Vagina (tissue), 2 donors: ENCODE measurements around the gene NRXN3. TPM values are rescaled to one million over a fixed set of nuclear protein-coding genes. Genes with fewer than 3 reads are reported as not detected.

Source experiments
- DNase-seq, 2 donors: peaks; one replicate each; pipeline ENCODE4 v3.0.0-alpha.2; 2017; ENCODE audit errors: extremely low spot score in 2 of 2
- H3K27ac ChIP-seq: fragments of 200-600 bp; sonication (generic); one replicate; pipeline ENCODE4 v1.5.1; 2019
- H3K27me3 ChIP-seq: fragments of 200-600 bp; sonication (generic); one replicate; pipeline ENCODE4 v1.5.1; 2019
- H3K36me3 ChIP-seq, 2 donors: fragments of 200-600 bp; sonication (generic); one replicate each; pipeline ENCODE4 v1.5.1; 2017 to 2019
- H3K4me1 ChIP-seq: fragments of 200-600 bp; sonication (generic); one replicate; pipeline ENCODE4 v1.5.1; 2019
- H3K4me3 ChIP-seq, 2 donors: fragments of 200-600 bp; sonication (generic); 1 replicate in 1 of 2; 2 replicates in 1 of 2; pipeline ENCODE4 v1.5.1; 2016 to 2019
- H3K9me3 ChIP-seq: fragments of 200-600 bp; sonication (generic); one replicate; pipeline ENCODE4 v1.5.1; 2019
- POLR2A ChIP-seq, 2 donors: fragments of 450-650 bp; IDR thresholded peaks; one replicate each; pipeline ENCODE4 v1.6.1; 2017; ENCODE audit warnings: antibody characterized with exemption in 2 of 2, mild to moderate bottlenecking in 2 of 2, moderate library complexity in 2 of 2
- POLR2AphosphoS5 ChIP-seq, 2 donors: sonication (generic); formaldehyde crosslinking; IDR thresholded peaks; one replicate each; pipeline ENCODE4 v1.9.0; 2017; ENCODE audit warnings: antibody characterized with exemption in 2 of 2, mild to moderate bottlenecking in 2 of 2, low read depth in 1 of 2; ENCODE audit not compliant: insufficient read depth in 1 of 2
- intact Hi-C: fragments of 100-400 bp; cut with DNase I; formaldehyde crosslinking; loops from one replicate; pipeline ENCODE4 v1.15.1; 2023
- total RNA-seq: library from RNA; depleted of rRNA; stranded (reverse); fragments of >200 nt; gene quantifications from one replicate; pipeline ENCODE4 v1.2.3, GENCODE V29; 2016
- TF ChIP-seq, protein P1 (sequence below), 3 experiments: fragments of 450-650 bp in 2 of 3; fragments of 200-600 bp in 1 of 3; sonication (generic) in 1 of 3; IDR thresholded peaks; one replicate each; pipeline ENCODE4 v1.5.1; 2017 to 2019; ENCODE audit warnings: antibody characterized with exemption in 3 of 3, mild to moderate bottlenecking in 2 of 3, moderate library complexity in 2 of 3

Gene NRXN3
- total RNA-seq, 1 donor from 2014 or later, result 4.7 TPM

DNA sequence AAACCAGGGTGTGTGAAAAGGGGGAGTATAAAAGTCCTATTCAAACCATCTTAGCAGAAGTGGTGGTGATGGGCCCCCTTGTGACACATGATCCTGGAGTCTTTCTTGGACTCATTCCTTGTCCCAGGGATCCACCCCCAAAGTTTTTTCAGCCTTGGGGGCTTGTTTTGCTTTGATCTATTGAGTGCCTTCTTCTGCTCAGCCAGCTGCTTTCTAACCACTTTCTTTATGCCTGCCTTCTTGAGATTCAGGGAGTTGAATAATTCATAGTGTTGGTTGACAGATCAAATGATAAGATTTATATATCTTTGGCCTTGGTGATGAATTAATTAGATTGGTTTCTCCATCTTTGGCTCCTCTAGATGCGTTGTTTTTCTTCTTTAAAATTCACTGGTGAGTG is 1114.4 kb downstream of the NRXN3 start:
- no peak overlapping the region for H3K4me3 ChIP-seq

DNA sequence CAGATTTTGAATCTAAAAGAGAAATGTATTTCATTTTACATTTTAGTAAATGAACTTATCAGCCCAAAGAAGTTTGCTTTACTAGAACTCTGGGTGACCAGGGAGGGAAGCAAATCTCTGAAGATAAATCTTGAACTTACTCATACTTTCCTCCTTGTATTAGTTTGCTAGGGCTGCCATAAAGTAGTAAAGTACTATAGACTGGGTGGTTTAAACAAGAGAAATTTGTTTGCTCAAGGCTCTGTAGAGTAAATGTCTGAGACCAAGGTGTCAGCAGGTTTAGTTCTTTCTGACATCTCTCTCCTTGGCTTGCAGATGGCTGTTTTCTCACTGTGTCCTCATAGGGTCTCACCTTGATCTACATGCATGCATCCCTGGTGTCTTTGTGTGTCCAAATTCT is 1115.1 kb downstream of the NRXN3 start:
- H3K4me1 ChIP-seq, result peaks cover 3% of the 10 kb centered on the region
- no peak overlapping the region for H3K4me3 ChIP-seq
- no peak for TF ChIP-seq POLR2AphosphoS5 (IDR thresholded peaks at IDR 0.05; ENCODE audit: insufficient read depth in 1 of 2, low read depth in 1 of 2)
- TF ChIP-seq, protein P1, sequence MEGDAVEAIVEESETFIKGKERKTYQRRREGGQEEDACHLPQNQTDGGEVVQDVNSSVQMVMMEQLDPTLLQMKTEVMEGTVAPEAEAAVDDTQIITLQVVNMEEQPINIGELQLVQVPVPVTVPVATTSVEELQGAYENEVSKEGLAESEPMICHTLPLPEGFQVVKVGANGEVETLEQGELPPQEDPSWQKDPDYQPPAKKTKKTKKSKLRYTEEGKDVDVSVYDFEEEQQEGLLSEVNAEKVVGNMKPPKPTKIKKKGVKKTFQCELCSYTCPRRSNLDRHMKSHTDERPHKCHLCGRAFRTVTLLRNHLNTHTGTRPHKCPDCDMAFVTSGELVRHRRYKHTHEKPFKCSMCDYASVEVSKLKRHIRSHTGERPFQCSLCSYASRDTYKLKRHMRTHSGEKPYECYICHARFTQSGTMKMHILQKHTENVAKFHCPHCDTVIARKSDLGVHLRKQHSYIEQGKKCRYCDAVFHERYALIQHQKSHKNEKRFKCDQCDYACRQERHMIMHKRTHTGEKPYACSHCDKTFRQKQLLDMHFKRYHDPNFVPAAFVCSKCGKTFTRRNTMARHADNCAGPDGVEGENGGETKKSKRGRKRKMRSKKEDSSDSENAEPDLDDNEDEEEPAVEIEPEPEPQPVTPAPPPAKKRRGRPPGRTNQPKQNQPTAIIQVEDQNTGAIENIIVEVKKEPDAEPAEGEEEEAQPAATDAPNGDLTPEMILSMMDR (IDR thresholded peaks at IDR 0.05), result no peak
- TF ChIP-seq POLR2A (IDR thresholded peaks at IDR 0.05), result no peak
- no peak for DNase-seq
- H3K9me3 ChIP-seq, result no peaks in the 10 kb centered on the region
- intact Hi-C loops, result no loop called here
- no peaks in the 10 kb centered on the region for H3K27me3 ChIP-seq
- H3K27ac ChIP-seq, result no peak overlapping the region
- H3K36me3 ChIP-seq, result no peaks in the 10 kb centered on the region

More for the DNA sequence above, 1114.4 kb downstream of the NRXN3 start:
- intact Hi-C loops, result no loop called here
- H3K27me3 ChIP-seq, result no peaks in the 10 kb centered on the region
- DNase-seq, result no peak
- TF ChIP-seq, protein P1 (IDR thresholded peaks at IDR 0.05), result no peak
- TF ChIP-seq POLR2AphosphoS5 (IDR thresholded peaks at IDR 0.05; ENCODE audit: insufficient read depth in 1 of 2, low read depth in 1 of 2) (no peak), POLR2A (IDR thresholded peaks at IDR 0.05) (no peak)
- peaks cover 10% of the 10 kb centered on the region for H3K4me1 ChIP-seq
- H3K36me3 ChIP-seq, result no peaks in the 10 kb centered on the region
- no peak overlapping the region for H3K27ac ChIP-seq
- H3K9me3 ChIP-seq, result no peaks in the 10 kb centered on the region

DNA sequence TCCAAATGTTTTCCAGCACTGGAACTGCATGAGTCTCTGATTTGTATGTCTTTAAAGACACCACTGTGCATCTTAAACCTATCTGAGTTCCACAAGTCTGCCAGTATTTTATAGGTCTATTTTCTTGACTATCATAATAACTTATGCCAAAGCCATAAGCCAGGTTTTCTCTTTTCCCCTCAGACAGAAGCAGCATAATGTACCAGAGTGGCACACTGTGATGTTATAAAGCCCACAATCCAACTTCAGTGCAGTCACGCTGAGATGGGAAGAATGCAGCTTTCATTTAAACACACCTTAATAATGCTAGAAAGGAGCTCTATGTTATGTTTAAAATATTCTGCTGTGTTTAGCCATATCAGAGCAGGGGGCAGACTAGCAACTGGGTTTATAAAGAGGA is 1117.8 kb downstream of the NRXN3 start:
- TF ChIP-seq POLR2A (IDR thresholded peaks at IDR 0.05), result no peak
- TF ChIP-seq, protein P1 (IDR thresholded peaks at IDR 0.05), result no peak
- TF ChIP-seq POLR2AphosphoS5 (IDR thresholded peaks at IDR 0.05; ENCODE audit: insufficient read depth in 1 of 2, low read depth in 1 of 2), result no peak
- no peak overlapping the region for H3K4me3 ChIP-seq
- no peak for DNase-seq
- H3K4me1 ChIP-seq, result no peaks in the 10 kb centered on the region
- no peaks in the 10 kb centered on the region for H3K27me3 ChIP-seq
- no peak overlapping the region for H3K27ac ChIP-seq
- no peaks in the 10 kb centered on the region for H3K9me3 ChIP-seq
- no peaks in the 10 kb centered on the region for H3K36me3 ChIP-seq
- intact Hi-C loops, result no loop called here

DNA sequence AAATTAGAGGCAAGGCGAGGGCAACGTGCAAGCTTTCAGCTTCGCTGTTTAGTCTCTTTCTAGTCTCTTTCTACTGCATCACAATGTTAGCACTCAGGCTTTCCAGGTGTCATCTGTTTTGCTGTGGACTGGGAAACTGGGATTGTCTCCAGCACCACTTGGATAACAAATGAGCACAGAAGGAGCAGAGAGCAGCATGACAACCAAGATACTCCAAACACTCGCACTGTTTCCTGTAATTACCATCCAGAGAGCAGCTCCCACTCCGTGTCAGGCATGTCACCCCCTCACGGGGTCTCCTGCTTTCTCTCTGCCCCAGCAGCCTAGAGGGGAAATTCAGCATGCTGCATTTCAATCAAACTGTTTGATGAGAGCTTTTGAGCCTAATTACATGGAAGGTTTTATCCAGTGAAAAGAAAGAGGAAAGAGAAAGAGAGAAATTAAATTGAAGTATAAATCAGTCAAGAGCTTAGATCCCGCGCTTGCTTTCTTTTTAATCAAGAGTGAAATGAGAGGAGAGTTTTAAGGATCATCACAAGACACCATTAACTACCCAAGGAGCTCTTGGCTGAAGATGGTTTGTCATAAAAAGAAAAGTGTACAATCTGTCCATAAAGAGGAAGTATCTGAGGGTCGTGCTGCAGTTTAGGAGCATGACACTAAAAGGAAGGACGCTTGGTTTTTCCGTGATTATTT is 1123.5 kb downstream of the NRXN3 start:
- Histone ChIP-seq H3K4me3 (no peak overlapping the region), H3K27me3 (no peaks in the 10 kb centered on the region), H3K9me3 (no peaks in the 10 kb centered on the region), H3K4me1 (no peaks in the 10 kb centered on the region), H3K36me3 (no peaks in the 10 kb centered on the region), H3K27ac (no peak overlapping the region)
- TF ChIP-seq, protein P1 (IDR thresholded peaks at IDR 0.05), result no peak
- no peak for TF ChIP-seq POLR2AphosphoS5 (IDR thresholded peaks at IDR 0.05; ENCODE audit: insufficient read depth in 1 of 2, low read depth in 1 of 2)
- TF ChIP-seq POLR2A (IDR thresholded peaks at IDR 0.05), result no peak
- no peak for DNase-seq
- intact Hi-C loops, result no loop called here

DNA sequence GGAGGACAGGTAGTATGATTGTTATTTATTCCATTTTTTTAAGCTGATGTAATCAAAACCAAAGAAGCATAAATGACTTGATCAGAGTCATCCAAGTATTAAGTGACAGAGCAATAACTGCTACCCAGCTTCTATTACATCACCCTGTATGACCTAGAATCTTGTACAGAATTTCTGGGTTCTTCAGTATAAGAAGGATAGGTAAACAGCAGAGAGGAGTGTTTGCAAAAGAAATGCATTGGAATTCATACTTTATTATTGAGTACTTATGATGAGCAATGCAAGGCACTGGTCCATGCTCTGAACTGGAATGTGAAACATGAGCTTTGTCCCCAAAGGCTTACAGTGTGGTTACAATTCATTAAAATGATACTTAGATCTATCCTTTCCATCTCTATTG is 1124.3 kb downstream of the NRXN3 start:
- no peak for DNase-seq
- intact Hi-C loops, result no loop called here
- Histone ChIP-seq H3K9me3 (no peaks in the 10 kb centered on the region), H3K27ac (no peak overlapping the region), H3K36me3 (no peaks in the 10 kb centered on the region), H3K4me1 (no peaks in the 10 kb centered on the region), H3K4me3 (no peak overlapping the region), H3K27me3 (no peaks in the 10 kb centered on the region)
- TF ChIP-seq POLR2A (IDR thresholded peaks at IDR 0.05), result no peak
- TF ChIP-seq, protein P1 (IDR thresholded peaks at IDR 0.05), result no peak
- TF ChIP-seq POLR2AphosphoS5 (IDR thresholded peaks at IDR 0.05; ENCODE audit: insufficient read depth in 1 of 2, low read depth in 1 of 2), result no peak
